ENCODE data around the gene PHACTR1. TPM values are rescaled to one million over a fixed set of nuclear protein-coding genes. Genes with fewer than 3 reads are reported as not detected.
"Not testable (repeated sequence)": the region's sequence is repeated elsewhere in the genome, so short reads cannot be mapped to it uniquely, and the experiment has no call there.

Gene PHACTR1
- total RNA-seq, 1 donor from 2014 or later = 8.4 TPM

GRCh38 chr6:12717356-12717755 is 789 bp downstream of the PHACTR1 start:
- no peaks in the 10 kb centered on the region for H3K27me3 ChIP-seq
- H3K27ac ChIP-seq = no peak overlapping the region
- no peak for DNase-seq (ENCODE audit: low spot score in 2 of 2)
- intact Hi-C loops (cut with DNase I) = no loop called here
- no peaks in the 10 kb centered on the region for H3K9me3 ChIP-seq
- no peaks in the 10 kb centered on the region for H3K4me1 ChIP-seq
- H3K4me3 ChIP-seq = no peak overlapping the region
- no peaks in the 10 kb centered on the region for H3K36me3 ChIP-seq
- no peak for TF ChIP-seq CTCF (IDR thresholded peaks at IDR 0.05)

GRCh38 chr6:12718015-12718414 is 1.4 kb downstream of the PHACTR1 start:
- no peaks in the 10 kb centered on the region for H3K9me3 ChIP-seq
- no peaks in the 10 kb centered on the region for H3K27me3 ChIP-seq
- no peaks in the 10 kb centered on the region for H3K36me3 ChIP-seq
- DNase-seq (ENCODE audit: low spot score in 2 of 2) = no peak
- H3K4me1 ChIP-seq = no peaks in the 10 kb centered on the region
- intact Hi-C loops (cut with DNase I) = no loop called here
- H3K4me3 ChIP-seq = no peak overlapping the region
- H3K27ac ChIP-seq = no peak overlapping the region
- TF ChIP-seq CTCF (IDR thresholded peaks at IDR 0.05) = no peak

GRCh38 chr6:12719017-12719416 is 2.5 kb downstream of the PHACTR1 start:
- H3K9me3 ChIP-seq = no peaks in the 10 kb centered on the region
- H3K27me3 ChIP-seq = no peaks in the 10 kb centered on the region
- H3K4me3 ChIP-seq = no peak overlapping the region
- no peak overlapping the region for H3K27ac ChIP-seq
- H3K4me1 ChIP-seq = no peaks in the 10 kb centered on the region
- H3K36me3 ChIP-seq = no peaks in the 10 kb centered on the region
- intact Hi-C loops (cut with DNase I) = no loop called here
- no peak for DNase-seq (ENCODE audit: low spot score in 2 of 2)
- no peak for TF ChIP-seq CTCF (IDR thresholded peaks at IDR 0.05)

GRCh38 chr6:12720310-12720709 is 3.7 kb downstream of the PHACTR1 start:
- H3K4me1 ChIP-seq = no peaks in the 10 kb centered on the region
- no peak for TF ChIP-seq CTCF (IDR thresholded peaks at IDR 0.05)
- DNase-seq (ENCODE audit: low spot score in 2 of 2) = no peak
- no peaks in the 10 kb centered on the region for H3K36me3 ChIP-seq
- H3K4me3 ChIP-seq = no peak overlapping the region
- no peaks in the 10 kb centered on the region for H3K9me3 ChIP-seq
- intact Hi-C loops (cut with DNase I) = no loop called here
- H3K27ac ChIP-seq = no peak overlapping the region
- H3K27me3 ChIP-seq = no peaks in the 10 kb centered on the region

- no peak overlapping the region for H3K4me3 ChIP-seq
- TF ChIP-seq CTCF (IDR thresholded peaks at IDR 0.05) = no peak
- no peaks in the 10 kb centered on the region for H3K27me3 ChIP-seq
- no peaks in the 10 kb centered on the region for H3K4me1 ChIP-seq
- intact Hi-C loops (cut with DNase I) = no loop called here
- no peak for DNase-seq (ENCODE audit: low spot score in 2 of 2)
- H3K27ac ChIP-seq = no peak overlapping the region
- H3K9me3 ChIP-seq = no peaks in the 10 kb centered on the region
- H3K36me3 ChIP-seq = no peaks in the 10 kb centered on the region
These were observed 8.7 kb downstream of the PHACTR1 start for GRCh38 chr6:12725263-12725662.

GRCh38 chr6:12729467-12729866 is 12.9 kb downstream of the PHACTR1 start:
- no peak for DNase-seq (ENCODE audit: low spot score in 2 of 2)
- Histone ChIP-seq H3K36me3 (no peaks in the 10 kb centered on the region), H3K27ac (no peak overlapping the region), H3K9me3 (no peaks in the 10 kb centered on the region), H3K4me3 (no peak overlapping the region), H3K4me1 (no peaks in the 10 kb centered on the region), H3K27me3 (no peaks in the 10 kb centered on the region)
- intact Hi-C loops (cut with DNase I) = no loop called here
- TF ChIP-seq CTCF (IDR thresholded peaks at IDR 0.05) = no peak

GRCh38 chr6:12730809-12731208 is 14.2 kb downstream of the PHACTR1 start:
- H3K27me3 ChIP-seq; H3K4me3 ChIP-seq; H3K9me3 ChIP-seq; DNase-seq (ENCODE audit: low spot score in 2 of 2); intact Hi-C loops (cut with DNase I); H3K4me1 ChIP-seq; H3K27ac ChIP-seq; H3K36me3 ChIP-seq: not testable (repeated sequence)

Data from ascending aorta (tissue), 2 donors.